ENCODE results near the gene ACTL7A. TPM values are rescaled to one million over a fixed set of nuclear protein-coding genes. Genes with fewer than 3 reads are reported as not detected.

ACTL7A gene
- total RNA-seq, 2 donors from 2014 or later = not detected

DNA sequence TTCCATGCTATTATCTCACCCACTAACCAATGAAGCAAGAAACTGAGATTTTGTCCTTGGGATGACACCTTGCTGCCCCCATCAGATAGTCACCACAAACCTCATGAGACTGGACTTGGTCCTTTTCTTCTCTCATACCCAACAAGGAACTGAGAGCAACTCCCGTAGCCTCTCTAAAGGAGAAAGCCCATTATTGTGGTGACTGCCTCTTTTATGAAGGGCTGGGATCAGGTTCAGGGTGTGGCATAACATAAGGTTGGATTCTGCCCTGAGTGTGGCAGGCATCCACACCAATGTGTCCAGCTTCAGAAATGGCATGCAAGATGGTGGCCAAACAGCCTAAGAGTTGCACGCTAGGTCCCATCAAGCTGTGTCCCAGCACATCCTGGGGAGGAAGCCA lies 1.3 kb upstream of the ACTL7A start:
- no peak for DNase-seq
- intact Hi-C loops (cut with DNase I) = no loop called here
- no peak overlapping the region for H3K4me3 ChIP-seq

GRCh38 chr9:108861464-108861863 lies 602 bp upstream of the ACTL7A start:
- Histone ChIP-seq H3K27ac (no peak overlapping the region), H3K9ac (ENCODE audit: low read depth in 2 of 2, low read length in 2 of 2) (no peak overlapping the region), H3K9me3 (no peaks in the 10 kb centered on the region), H3K27me3 (no peaks in the 10 kb centered on the region), H3K36me3 (no peaks in the 10 kb centered on the region), H3K4me3 (no peak overlapping the region), H3K4me1 (no peaks in the 10 kb centered on the region)
- DNase-seq = no peak
- TF ChIP-seq, protein P1, sequence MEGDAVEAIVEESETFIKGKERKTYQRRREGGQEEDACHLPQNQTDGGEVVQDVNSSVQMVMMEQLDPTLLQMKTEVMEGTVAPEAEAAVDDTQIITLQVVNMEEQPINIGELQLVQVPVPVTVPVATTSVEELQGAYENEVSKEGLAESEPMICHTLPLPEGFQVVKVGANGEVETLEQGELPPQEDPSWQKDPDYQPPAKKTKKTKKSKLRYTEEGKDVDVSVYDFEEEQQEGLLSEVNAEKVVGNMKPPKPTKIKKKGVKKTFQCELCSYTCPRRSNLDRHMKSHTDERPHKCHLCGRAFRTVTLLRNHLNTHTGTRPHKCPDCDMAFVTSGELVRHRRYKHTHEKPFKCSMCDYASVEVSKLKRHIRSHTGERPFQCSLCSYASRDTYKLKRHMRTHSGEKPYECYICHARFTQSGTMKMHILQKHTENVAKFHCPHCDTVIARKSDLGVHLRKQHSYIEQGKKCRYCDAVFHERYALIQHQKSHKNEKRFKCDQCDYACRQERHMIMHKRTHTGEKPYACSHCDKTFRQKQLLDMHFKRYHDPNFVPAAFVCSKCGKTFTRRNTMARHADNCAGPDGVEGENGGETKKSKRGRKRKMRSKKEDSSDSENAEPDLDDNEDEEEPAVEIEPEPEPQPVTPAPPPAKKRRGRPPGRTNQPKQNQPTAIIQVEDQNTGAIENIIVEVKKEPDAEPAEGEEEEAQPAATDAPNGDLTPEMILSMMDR (IDR thresholded peaks at IDR 0.05) = no peak
- intact Hi-C loops (cut with DNase I) = no loop called here

More for the DNA sequence above, 1.3 kb upstream of the ACTL7A start:
- H3K9ac ChIP-seq (ENCODE audit: low read depth in 2 of 2, low read length in 2 of 2) = no peak overlapping the region
- no peaks in the 10 kb centered on the region for H3K27me3 ChIP-seq
- no peaks in the 10 kb centered on the region for H3K9me3 ChIP-seq
- TF ChIP-seq, protein P1 (IDR thresholded peaks at IDR 0.05) = no peak
- H3K36me3 ChIP-seq = no peaks in the 10 kb centered on the region
- no peak overlapping the region for H3K27ac ChIP-seq
- no peaks in the 10 kb centered on the region for H3K4me1 ChIP-seq

GRCh38 chr9:108863891-108864290 lies 1.8 kb downstream of the ACTL7A start:
- Histone ChIP-seq H3K27me3 (no peaks in the 10 kb centered on the region), H3K9me3 (no peaks in the 10 kb centered on the region), H3K9ac (ENCODE audit: low read depth in 2 of 2, low read length in 2 of 2) (no peak overlapping the region), H3K4me1 (no peaks in the 10 kb centered on the region), H3K4me3 (no peak overlapping the region), H3K36me3 (no peaks in the 10 kb centered on the region), H3K27ac (no peak overlapping the region)
- TF ChIP-seq, protein P1 (IDR thresholded peaks at IDR 0.05) = no peak
- DNase-seq = no peak
- intact Hi-C loops (cut with DNase I) = no loop called here

DNA sequence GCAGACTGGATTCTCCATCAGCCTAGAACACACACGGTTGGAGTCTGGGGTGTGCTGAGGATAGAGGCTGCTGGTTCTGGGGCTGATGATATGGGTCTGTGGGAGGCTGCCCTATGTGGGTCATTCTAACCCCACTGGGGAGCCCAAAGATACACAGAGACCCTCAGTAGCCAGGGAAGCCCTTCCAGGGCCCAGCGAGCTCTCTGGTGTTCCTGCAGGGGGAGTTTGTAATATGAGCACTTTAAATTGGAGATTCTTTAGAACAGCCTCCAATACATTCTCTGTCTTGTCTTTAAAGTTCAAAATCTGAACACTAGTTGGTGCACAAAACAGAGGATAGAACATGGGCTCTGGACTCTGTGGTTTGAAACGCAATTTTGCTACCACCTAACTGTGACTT lies 2.4 kb downstream of the ACTL7A start:
- no peaks in the 10 kb centered on the region for H3K4me1 ChIP-seq
- H3K4me3 ChIP-seq = no peak overlapping the region
- DNase-seq = no peak
- no peaks in the 10 kb centered on the region for H3K9me3 ChIP-seq
- H3K27ac ChIP-seq = no peak overlapping the region
- H3K9ac ChIP-seq (ENCODE audit: low read depth in 2 of 2, low read length in 2 of 2) = no peak overlapping the region
- TF ChIP-seq, protein P1 (IDR thresholded peaks at IDR 0.05) = no peak
- H3K36me3 ChIP-seq = no peaks in the 10 kb centered on the region
- H3K27me3 ChIP-seq = no peaks in the 10 kb centered on the region
- intact Hi-C loops (cut with DNase I) = no loop called here

DNA sequence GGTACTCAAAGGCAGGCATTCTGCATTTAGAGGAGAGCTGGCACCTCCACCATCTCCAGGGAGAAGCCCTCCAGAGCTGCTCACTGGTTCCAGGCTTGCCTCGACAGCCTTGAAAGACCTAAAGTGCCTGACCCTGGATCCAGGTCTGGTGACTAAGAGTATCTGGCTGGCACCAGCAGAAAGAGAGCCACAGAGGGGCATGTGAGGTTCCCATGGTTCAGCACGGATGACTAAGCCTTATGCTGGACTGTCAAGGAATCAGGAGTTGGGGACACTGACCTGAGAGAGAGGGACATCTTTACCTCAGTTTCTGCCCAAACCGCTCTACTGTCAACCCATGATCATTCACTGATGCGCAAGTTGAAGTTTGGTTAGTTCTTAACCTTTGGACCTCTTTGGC lies 3.0 kb downstream of the ACTL7A start:
- no peak overlapping the region for H3K9ac ChIP-seq (ENCODE audit: low read depth in 2 of 2, low read length in 2 of 2)
- H3K27me3 ChIP-seq = no peaks in the 10 kb centered on the region
- TF ChIP-seq, protein P1 (IDR thresholded peaks at IDR 0.05) = no peak
- no peaks in the 10 kb centered on the region for H3K36me3 ChIP-seq
- H3K27ac ChIP-seq = no peak overlapping the region
- H3K4me3 ChIP-seq = no peak overlapping the region
- no peak for DNase-seq
- no peaks in the 10 kb centered on the region for H3K4me1 ChIP-seq
- H3K9me3 ChIP-seq = no peaks in the 10 kb centered on the region
- intact Hi-C loops (cut with DNase I) = no loop called here

DNA sequence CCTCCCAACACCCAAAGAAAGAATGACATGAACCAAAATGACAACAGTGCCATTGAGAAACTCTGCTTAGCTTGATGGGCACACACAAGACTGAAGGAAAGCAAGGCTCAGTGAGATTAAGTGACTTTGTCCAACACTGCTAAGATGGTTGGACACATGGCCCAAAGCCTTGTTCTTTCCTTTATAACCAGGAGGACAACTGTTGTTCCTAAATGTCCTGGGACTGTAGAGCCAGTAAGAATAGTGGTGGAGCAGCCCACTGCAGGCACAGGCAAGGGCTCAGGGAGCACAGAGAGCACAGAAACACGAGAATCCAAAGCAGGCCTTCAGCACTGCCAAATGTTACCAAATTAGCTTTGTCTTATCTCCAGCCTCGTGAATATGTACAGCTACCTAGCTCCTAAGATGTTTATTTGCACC lies 3.9 kb downstream of the ACTL7A start:
- H3K4me3 ChIP-seq = no peak overlapping the region
- no peaks in the 10 kb centered on the region for H3K27me3 ChIP-seq
- no peak overlapping the region for H3K9ac ChIP-seq (ENCODE audit: low read depth in 2 of 2, low read length in 2 of 2)
- no peaks in the 10 kb centered on the region for H3K9me3 ChIP-seq
- H3K36me3 ChIP-seq = no peaks in the 10 kb centered on the region
- H3K4me1 ChIP-seq = no peaks in the 10 kb centered on the region
- H3K27ac ChIP-seq = no peak overlapping the region
- TF ChIP-seq, protein P1 (IDR thresholded peaks at IDR 0.05) = no peak
- DNase-seq = no peak
- intact Hi-C loops (cut with DNase I) = no loop called here

Measured in colonic mucosa (tissue), 4 donors.